Measurements from ENCODE around the gene GMPR2. TPM values are rescaled to one million over a fixed set of nuclear protein-coding genes. Genes with fewer than 3 reads are reported as not detected.

The GMPR2 gene
- total and polyA plus RNA-seq, 2 of the 13 experiments (the other 11 are each of a cell fraction or from before 2014, with no cell fraction given) = 210 to 273 TPM

DNA sequence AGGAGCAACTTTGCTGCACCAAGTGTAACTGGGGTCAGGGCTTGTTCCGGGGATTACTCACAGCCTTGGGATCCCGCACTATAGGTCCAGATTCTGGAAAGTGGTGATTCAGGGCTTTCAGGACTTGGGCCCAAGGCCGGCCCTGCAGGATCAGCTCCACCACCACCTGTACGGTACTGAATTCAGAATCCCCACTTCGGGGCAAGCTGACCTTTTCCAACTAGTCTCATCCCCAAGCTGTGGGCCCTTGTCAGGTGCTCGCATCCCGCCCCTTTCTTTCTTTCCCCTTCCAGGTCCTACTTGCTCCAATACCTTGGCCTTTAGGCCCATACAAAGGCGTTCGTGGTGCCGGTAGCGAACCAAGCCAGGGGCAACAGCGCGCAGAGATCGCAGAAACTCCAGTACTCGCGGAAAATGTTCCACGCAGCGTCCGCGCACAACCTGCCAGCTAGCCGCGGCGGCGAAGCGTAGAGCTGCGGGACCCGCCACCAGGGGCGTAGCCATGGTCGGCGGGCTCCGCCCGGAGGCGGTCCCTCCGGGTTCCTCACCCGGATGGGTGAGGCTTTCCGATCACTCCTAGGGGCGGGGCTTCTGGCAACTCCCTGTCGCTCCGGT lies 9.2 kb downstream of the GMPR2 start (continued):
- TF ChIP-seq, protein P1, sequence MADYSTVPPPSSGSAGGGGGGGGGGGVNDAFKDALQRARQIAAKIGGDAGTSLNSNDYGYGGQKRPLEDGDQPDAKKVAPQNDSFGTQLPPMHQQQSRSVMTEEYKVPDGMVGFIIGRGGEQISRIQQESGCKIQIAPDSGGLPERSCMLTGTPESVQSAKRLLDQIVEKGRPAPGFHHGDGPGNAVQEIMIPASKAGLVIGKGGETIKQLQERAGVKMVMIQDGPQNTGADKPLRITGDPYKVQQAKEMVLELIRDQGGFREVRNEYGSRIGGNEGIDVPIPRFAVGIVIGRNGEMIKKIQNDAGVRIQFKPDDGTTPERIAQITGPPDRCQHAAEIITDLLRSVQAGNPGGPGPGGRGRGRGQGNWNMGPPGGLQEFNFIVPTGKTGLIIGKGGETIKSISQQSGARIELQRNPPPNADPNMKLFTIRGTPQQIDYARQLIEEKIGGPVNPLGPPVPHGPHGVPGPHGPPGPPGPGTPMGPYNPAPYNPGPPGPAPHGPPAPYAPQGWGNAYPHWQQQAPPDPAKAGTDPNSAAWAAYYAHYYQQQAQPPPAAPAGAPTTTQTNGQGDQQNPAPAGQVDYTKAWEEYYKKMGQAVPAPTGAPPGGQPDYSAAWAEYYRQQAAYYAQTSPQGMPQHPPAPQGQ (CRISPR knock-in tag; IDR thresholded peaks at IDR 0.05; ENCODE audit: borderline replicate concordance) = peak; percentile 13; the same call in 1 of the 2 replicates
- TF ChIP-seq ZFY (CRISPR knock-in tag; IDR thresholded peaks at IDR 0.05) (peak; percentile 77), ZNF83 (CRISPR knock-in tag; IDR thresholded peaks at IDR 0.05; ENCODE audit: borderline replicate concordance) (peak; percentile 52), ZNF326 (CRISPR knock-in tag; IDR thresholded peaks at IDR 0.05; ENCODE audit: borderline replicate concordance) (peak; percentile 95), SRF (IDR thresholded peaks at IDR 0.05; ENCODE audit: low read depth, low read length) (0 out of 2 replicates have a peak, but pooled peaks have one; percentile 0), ZNF746 (CRISPR knock-in tag; IDR thresholded peaks at IDR 0.05) (no peak)
- TF ChIP-seq, protein P2, sequence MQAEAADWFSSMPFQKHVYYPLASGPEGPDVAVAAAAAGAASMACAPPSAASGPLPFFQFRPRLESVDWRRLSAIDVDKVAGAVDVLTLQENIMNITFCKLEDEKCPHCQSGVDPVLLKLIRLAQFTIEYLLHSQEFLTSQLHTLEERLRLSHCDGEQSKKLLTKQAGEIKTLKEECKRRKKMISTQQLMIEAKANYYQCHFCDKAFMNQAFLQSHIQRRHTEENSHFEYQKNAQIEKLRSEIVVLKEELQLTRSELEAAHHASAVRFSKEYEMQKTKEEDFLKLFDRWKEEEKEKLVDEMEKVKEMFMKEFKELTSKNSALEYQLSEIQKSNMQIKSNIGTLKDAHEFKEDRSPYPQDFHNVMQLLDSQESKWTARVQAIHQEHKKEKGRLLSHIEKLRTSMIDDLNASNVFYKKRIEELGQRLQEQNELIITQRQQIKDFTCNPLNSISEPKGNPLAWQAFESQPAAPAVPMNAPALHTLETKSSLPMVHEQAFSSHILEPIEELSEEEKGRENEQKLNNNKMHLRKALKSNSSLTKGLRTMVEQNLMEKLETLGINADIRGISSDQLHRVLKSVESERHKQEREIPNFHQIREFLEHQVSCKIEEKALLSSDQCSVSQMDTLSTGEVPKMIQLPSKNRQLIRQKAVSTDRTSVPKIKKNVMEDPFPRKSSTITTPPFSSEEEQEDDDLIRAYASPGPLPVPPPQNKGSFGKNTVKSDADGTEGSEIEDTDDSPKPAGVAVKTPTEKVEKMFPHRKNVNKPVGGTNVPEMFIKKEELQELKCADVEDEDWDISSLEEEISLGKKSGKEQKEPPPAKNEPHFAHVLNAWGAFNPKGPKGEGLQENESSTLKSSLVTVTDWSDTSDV (CRISPR knock-in tag; IDR thresholded peaks at IDR 0.05) = peak; percentile 73; the same call in 1 of the 2 replicates
